ENCODE measurements around the gene PIK3CD. TPM values are rescaled to one million over a fixed set of nuclear protein-coding genes. Genes with fewer than 3 reads are reported as not detected.

Gene PIK3CD
- total RNA-seq, result 13.3 TPM

DNA sequence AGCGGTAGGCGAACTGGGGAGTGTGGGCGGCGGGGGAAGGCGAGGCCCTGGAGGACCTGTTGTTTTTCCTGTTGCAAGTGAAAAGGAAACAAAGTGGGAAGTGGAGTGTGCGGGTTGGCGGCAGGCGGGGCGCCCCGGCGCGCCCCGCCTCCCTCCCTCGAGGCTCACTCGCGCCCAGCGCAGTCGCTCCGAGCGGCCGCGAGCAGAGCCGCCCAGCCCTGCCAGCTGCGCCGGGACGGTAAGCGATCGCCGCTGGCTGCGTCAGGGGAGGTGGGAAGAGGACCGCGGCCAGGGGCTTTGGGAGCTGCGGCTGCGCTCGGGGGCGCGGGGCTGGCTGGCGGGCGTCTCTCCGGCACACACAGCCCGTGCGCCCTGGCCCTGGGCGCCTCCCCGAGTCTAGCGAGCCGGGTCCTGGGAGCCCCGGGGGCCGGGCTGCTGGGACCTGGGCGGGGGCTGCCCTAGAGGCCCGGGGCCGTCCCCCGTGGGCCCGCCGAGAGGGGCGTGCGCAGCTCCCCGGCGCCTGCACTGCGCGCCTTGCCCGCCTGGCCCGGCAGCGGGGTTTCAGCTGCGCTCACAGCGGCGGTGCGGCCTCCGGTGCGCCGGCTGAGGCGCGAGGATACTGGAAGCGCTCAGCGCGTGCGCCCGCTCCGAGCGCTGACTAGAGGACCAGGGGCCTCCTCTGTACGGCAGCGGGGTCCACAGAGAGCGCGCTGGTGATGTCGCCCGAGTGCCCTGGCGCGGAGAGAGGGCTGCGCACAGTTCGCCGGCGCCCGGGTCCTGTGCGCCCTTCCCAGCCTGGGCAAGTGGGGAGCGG, at the start of gene PIK3CD:
TSS of gene PIK3CD (plus strand) at position 167 of the 814 bp plus-strand sequence. CDS start 58,725 bp downstream, outside the sequence.
- no peak for DNase-seq

DNA sequence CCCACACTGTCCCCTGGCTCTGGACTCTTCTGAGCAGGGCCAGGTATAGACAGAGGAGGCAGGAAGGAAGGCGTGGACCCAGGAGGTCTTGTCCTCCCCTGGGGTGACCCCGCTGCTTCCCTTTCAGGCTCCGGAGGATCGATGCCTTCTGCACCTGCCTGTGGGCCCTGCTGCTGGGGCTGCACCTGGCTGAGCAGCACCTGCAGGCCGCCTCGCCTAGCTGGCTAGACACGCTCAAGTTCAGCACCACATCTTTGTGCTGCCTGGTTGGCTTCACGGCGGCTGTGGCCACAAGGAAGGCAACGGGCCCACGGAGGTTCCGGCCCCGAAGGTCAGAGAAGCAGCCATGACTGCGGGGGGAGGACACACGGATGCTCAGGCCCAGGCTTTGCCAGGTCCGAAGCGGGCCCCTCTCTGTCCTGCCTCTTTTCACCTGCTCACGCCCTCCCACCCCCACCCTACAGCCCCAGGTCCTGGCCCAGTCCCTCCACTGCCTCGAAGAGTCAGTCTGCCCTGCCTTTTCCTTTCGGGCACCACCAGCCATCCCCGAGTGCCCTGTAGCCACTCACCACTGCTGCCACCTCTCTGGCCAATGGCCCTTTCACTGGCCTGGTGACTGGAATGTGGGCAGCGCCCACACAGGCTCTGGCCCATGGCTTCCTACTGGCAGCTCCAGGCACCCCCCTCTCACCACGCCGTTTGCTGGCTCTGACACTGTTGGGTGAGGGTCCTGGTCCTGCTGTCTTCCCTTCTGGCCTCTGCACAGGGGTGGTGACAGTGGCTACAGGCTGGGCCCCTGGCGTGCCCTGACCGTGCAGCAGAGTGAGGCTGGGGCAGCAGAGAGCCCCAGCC, 49.4 kb upstream of the PIK3CD start:
- DNase-seq, result no peak

DNA sequence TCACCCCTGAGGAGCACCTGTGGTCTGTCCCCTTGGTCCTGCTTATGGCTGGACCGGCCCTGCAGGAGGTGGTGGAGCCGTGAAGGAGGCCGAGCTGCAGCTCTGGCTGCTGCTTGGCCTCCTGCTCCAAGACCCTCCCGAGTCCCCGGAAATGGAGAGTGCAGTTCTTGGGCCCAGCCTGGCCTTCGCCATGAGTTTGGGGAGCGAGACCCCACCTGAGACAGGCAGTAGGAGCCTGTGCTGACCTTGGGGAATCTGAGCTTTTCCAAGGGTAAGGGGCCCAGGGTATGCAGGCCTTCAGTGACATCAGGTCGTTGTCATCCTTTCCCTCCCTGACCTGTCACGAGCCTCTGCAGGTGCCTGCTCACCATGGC, 48.8 kb upstream of the PIK3CD start:
- DNase-seq, result no peak

DNA sequence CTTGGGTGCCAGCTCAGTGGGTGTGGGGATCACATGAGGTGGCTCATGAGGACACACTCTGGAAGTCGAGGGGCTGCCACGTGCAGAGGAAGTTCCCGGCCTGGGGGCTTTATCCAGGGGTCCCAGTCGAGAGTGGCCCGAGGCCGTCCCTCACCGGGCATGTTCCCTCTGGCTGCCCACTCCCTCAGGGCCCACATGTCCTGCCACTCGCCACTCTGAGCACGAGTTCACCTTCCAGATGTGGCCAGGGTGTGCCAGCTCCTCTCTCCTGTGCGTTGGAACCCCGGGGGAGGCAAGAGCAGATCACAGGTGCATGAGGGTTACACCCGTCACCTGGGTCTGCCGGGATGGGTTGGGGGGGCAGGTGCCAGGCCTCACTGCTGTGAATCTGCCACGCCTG, 48.2 kb upstream of the PIK3CD start:
- no peak for DNase-seq

DNA sequence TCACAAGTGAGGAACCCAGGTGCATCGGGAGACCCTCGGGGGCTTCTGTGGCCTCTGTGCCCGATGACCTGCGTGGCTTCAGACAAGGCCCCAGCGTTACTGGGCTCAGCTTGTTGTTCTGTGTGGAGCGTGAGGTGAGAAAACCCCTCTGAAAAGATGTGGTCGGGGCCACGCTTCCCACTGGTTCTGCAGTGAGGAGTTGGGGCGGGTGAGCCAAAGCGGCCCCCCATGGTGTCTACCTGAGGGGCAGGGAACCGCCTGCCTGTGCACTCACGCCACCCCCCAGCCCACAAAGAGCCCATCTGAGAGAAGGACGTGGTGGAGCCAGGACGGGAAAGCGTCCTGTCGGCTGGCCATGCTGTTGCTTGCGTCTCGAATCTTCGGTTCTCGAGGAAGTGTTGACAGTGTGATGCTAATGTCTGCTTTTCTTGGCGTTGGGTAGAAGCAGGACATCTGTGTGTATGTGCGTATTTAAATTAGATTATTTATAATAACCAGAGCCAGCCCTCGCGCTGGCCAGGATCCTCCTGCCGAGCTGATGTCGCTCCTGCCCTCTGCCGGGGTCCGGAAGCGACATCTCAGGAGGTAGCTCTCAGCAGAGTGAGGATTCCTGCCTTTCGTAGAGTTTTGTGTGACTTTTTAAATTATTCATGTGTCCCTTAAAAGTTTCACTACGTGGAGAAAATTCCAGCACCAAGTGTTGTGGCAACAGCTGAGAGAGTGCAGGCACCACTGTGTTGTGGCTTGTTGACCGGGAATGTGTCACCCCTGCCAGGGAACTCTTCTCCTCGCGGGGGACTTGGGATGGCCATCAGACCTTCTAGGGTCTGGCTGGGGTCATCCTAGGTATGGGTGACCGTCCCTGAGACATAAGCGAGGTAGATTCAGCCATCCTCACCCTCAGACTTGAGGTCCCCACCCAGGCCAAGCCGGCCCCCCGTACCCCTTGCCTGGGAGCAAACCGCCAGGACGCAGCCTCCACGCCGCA, 47.5 kb upstream of the PIK3CD start:
- no peak for DNase-seq

DNA sequence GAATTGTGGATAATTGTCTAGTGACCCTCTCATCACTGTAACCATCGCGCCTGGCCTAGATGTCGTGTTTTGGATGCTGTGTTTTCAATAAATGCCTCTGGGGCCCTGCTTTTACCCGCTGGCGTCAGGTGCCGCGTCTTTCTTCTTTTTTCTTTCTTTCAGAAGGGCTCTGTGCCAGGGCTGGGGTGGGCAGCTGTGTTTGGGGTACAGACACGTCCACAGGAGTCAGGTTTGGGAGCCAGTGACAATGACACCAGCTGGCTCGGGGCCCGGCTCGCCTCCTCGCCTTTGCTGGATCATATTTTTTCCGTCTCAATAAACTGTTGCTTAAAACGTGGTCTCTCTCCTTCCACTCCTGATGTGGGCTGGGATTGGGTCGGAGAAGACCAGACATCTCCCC, 46.7 kb upstream of the PIK3CD start:
- no peak for DNase-seq

DNA sequence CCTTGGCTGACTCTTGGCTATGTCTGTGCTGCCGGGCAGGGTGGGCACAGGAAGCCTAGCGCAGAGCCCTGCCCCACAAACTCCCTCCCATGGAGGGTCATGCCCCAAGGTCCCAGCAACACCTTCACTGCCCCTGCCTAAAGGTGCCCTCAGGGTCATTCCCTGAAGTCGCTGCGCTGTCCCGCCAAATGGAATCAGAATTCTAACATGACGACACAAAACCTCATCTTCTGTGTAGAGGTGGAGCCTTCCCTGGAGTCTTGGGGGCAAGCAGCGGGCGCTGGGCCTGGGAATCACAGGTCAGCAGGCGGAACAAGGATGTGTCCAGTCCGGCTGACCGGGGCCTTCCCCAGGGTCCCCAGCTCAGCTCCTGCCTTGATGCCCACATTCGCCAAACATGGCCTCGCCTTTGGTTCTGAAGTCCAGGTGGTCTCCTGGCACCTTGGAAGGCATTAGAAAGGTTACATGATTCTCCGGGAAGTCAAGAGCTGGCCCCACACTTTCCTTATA, 45.5 kb upstream of the PIK3CD start:
- DNase-seq, result no peak

DNA sequence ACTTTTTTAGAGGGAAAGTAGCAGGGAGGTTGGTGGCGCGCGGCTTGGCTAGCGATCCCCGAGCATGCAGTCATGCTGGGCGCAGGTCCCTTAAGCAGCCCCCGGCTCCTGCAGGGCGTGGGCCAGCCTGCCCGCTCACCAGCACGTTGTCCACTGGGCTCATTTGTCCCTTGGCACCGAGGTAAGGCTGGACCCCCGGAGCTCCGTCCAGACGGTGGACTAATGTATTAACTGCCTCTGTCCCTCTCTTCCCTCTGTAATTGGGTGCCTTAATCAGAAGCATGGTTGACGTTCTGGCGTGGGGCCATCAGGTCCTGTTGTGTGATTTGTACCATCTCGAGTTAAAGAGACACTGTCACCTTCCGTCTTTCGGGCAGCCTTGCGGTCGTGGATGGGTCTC, 45.1 kb upstream of the PIK3CD start:
- DNase-seq, result no peak

DNA sequence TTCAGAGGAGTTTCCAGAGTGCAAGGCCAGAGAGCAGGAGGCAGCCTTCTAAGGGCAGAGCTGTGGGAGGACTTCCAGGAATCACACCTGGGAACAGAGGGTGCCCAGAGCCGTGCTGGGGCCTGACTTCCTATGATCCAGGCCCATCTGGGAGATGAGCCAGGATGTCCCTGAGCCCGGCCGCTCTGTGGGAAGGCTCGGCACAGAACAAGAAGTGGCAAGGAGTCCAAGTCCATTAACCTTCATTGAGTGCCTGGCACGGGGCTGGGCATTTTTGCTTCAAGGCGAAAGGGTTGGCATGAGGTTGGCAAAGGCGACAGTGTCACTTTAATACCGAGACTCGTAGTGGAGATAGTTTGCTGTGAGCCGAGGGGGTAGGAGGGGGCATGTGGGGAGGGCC, 44.6 kb upstream of the PIK3CD start:
- no peak for DNase-seq

DNA sequence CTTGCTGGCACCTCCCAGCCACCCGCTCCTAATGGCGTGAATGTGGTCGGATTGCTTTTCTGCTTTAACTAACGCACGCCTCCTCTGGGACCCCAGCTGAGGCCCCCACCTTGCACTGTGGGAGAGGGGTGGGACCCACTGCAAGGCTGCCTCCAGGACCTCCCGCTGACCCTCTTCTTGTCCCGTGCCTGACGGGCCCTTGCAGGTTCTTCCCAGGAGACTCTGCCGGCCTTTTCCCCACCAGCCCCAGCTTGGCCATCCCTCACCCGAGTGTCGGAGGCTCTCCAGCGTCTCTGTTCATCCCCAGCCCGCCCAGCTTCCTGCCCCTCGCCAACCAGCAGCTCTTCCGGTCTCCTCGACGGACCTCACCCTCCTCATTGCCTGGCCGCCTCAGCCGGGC, 44.2 kb upstream of the PIK3CD start:
- no peak for DNase-seq

DNA sequence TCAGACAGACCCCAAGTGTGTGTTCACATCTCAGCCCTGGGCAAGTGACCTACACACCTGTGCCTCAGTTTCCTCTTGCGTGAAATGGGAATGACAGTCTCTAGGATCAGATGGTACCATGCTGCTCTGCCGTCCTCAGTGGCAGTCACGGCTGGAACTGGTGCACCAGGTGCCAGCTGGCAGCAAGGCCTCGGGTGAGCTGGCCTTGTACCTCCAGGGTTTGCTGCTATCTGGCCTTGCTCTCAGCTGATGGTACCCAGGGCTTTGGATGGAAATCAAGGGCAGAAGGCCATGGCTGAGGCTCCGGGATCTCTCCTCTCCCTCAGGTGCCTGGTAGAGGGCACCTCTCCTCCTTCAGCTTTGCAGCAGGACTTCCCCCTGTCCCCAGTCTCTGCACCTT, 41.5 kb upstream of the PIK3CD start:
- no peak for DNase-seq

DNA sequence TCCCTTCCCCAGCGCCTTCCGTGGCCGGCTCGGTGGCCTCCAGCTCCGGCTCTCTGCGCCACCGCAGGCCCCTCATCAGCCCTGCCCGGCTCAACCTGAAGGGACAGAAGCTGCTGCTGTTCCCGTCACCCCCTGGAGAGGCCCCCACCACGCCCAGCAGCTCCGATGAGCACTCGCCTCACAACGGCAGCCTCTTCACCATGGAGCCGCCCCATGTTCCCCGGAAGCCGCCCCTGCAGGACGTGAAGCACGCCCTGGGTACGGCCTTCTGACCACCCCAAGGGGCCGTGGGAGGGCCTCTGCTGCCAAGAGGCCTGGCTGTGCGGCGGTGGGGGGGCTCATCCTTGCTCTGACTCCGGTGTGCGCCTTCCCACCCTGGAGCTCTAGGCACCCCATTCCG, 41.0 kb upstream of the PIK3CD start:
- no peak for DNase-seq

DNA sequence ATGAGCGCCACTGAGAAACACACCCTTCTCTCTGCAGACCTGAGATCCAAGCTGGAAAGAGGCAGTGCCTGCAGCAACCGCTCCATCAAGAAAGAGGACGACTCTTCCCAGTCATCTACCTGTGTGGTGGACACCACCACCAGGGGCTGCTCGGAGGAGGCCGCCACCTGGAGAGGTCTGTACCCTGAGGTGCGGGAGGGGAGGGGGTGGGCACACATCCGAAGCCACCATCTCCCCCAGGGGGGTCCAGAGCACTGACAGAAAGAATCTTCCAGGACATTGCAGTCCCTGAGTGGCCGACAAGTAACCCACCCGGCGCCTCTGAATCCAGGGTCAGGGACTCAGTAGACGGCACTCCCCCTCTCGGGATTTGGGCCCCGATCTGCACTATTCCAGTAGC, 39.8 kb upstream of the PIK3CD start:
- no peak for DNase-seq

DNA sequence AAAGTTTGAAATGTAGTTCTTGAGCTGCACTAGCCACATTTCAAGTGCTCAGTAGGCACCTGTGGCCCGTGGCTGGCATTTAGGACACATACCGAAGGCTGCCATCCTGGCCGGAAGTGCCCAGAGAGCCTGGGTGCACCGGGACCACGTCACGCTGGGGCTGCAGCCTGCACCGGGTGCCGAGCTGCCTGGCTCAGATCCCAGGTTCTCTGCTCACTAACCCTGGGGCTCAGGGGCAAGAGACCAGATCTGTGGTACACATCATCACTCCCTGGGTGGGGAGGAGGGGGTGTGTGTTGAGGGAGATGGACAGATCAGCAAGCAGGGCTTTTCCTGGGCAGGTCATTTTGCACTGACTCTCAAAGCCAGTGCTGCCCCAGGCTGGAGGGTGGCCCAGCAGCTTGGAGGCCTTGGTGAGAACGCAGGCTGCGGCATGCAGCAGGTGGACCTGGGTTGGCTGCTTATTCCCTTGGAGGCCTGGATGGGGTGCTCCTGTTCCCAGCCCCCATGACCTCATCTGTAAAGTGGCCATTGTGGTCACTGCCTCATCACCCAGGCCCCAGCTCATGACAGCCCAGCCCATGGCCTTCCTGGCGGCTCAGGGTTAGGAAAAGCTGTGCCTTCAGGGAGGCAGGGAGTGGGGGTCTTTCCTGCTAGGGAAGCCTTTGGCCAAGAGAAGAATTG, 39.2 kb upstream of the PIK3CD start:
- DNase-seq, result no peak

DNA sequence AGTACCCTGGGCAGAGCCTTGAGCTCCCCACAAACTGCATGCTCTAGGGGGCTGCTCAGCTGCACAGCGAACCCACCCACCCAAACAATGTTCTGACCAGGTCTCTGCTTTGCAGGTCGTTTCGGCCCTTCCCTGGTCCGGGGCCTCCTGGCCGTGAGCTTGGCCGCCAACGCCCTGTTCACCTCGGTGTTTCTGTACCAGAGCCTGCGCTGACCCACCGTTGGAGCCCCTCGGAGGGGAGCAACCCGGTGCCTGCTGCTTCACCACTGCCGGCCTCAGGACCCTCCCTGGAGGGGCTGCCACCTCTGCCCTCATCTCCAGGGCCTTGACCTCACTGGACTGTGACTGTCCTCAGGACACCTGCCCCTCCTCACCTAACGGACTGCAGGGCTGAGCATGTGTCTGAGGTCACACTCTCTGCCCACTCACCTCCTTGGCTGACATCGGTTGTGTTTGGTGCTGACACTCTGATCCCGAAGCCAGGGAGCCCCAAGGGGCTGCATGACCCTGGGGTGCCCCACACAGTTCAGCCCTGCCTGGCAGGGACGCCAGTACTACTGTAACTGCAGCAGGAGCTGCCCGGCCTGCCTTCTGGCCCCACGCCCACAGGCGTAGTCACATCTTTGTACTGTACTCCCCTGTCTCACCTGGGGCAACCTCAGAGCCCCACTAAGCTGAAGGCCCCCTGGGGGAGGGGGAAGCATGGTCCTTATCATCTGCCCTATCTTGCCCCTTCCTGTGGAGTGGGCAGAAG, 38.5 kb upstream of the PIK3CD start:
- no peak for DNase-seq

DNA sequence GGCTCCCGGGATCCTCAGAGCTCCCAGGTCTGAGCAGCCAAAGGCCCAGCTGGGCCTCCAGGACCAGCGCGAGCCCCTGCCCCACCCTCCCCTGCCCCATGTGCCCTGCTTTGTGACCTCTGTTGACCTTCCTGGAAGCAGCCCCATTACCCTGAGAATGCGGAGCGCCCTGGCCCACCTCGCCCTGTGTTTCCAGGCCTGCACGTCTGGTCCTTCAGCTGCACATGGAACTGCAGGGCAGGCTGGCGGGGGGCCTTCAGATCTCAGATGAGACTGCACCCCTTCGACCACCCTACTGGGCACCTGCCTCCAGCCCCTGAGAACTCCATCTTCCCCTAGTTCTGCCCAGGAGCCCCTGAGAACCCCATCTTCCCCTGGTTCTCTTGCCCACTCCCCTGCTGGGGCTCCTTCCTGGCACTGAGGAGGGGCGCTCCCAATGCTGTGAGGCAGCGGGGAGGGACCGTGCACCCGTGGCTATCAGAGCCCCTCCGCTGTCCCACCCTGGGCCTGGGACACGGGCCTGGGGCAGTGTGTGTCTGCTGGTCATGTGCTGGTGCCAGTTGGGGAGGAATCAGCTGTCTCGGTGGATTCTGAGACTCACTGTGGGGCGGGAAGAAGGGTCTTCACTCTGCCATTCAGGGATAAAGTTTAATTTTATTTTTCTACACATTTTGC, 37.8 kb upstream of the PIK3CD start:
- DNase-seq, result no peak

DNA sequence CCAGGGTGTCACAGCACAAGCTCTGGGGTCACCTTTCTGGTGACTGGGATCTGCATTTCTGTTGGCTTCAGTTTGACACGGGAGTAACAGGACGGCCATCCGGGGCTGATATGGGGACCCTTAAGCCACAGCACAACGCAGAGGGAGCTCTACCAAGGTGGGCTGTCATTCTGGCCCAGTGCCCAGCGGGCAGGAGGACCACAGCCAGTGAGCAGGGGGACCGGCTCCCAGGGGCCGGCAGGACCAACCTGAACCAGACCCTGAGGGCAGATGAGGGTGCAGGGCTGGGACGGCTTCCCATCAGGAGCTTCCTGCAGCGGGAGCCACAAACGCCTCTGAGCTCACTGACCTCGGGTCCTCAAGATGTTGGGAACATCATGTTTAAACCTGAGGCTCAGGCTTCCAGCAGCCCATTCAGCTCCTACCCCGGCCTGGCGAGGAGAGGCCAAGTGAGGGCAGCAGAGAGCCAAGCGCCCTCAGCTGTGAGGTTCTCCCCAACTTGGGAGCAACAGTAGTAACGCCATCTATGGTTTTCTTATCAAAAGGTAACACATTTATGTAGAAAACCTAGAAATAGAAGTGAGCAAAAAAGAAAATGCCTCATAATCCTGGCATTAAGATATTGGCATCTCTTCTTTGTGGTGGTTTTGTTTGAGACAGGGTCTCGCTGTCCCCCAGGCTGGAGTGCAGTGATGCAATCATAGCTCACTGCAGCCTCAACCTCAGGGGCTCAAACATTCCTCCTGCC, 36.0 kb upstream of the PIK3CD start:
- DNase-seq, result no peak

DNA sequence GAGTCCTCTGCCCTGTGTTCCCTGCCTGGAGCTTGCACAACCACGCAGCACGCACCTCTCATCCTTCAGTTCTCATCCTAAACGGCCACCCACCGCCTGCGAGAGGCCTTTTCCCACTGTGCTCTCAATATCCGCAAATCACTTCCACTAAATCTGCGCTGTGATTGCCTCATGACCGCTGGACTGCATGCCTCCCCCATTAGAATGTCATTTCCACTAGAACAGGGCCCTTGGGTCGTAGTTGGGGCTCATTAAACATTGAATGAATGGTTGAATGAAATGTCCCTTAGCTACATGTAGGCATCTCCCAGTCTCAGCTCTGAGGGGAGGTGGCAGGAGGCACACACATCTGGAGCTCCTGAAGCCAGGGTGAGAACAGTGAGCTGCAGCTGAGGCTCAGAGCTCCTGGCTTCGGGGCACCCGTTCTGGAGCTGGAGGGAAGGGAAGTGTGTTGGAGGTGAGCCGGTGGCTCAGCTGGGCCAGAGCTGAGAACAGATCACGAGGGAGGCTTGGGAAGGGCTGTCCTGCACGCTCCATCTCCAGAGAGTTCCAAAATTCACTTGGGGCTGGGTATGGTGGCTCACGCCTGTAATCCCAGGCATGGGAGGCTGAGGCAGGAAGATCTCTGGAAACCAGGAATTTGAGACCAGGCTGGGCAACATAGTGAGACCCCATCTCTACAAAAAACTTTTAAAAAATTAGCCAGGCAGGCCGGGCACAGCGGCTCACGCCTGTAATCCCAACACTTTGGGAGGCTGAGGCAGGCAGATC, 32.4 kb upstream of the PIK3CD start:
- DNase-seq, result no peak

DNA sequence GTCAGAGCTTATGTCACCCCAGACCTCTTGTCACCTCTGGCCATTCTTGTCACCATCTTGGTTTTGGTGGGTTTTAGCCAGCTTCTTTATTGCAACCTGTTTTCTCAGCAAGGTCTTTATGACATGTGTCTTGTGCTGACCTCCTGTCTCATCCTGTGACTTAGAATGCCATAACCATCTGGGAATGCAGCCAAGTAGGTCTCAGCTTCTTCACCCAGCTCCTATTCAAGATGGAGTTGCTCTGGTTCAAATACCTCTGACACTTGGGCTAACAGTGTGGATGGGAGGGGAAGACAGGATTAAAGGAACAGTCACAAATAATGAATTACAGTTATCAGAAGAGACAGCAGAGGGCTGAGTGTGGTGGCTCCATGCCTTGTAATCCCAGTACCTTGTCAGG, 30.5 kb upstream of the PIK3CD start:
- no peak for DNase-seq

Measured in occipital lobe (tissue), 2 donors.